GM19240 (cell line): ENCODE measurements around the gene MPV17L2.

Experiments used
- DNase-seq: peaks from one replicate; pipeline ENCODE4 v3.0.0; 2011; ENCODE audit warnings: low spot score; ENCODE audit not compliant: insufficient read length

MPV17L2 gene

DNA sequence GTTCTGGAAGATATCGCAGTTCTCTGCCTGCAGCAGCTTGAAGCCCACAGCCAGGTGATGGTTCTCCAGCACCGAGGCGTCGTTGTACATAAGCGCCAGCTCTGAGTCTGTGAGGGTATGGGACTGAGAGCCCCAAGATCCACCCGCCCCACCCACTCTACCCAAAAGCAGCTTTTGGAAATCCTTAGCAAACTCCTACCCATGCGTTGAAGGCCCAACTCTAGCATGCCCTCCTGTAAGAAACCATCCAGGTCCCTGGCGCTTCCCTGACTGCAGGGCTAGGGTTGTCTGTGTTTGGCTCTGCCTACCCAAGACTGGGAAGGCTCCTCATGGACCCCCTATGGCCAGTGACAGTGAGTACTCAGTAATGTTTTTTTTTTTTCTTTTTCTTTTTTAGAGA, 23.8 kb downstream of the MPV17L2 start:
- no peak for DNase-seq

GRCh38 chr19:18218159-18218558, 25.1 kb downstream of the MPV17L2 start:
- no peak for DNase-seq

- no peak for DNase-seq
Measured at GRCh38 chr19:18218600-18218999, 25.6 kb downstream of the MPV17L2 start.

- DNase-seq = no peak
Measured at GRCh38 chr19:18219911-18220631, 27.1 kb downstream of the MPV17L2 start.

DNA sequence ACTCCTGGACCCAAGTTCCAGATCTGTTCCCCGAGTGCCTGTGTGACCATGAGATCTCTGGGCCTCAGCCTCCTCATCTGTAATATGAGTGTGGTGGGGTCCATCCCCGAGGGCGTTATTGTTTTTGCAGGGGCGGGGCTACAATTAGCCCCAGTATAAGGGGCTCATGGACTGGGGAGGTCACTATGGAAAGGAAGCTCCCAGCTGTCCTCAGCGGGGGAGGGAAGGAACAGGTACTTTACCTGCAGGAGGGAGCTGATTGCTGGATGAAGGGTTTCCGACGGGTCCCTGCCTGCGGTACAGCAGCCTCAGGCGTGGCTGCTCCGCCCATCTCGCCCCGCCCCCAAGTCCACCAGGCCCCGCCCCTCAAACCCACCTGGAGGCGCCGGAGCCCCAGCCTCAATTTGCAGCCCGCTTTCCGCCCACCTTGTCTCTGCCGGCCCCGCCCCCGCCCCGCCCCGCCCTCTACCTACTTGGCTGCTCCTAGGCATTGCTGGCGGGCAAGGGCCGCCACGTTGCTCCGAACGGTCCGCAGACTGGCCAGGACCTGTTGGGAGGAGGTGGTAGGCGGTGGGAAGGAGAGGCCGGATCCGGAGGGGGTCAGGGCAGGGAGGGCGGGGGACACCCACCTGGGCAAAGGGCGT, 27.7 kb downstream of the MPV17L2 start:
- no peak for DNase-seq

- no peak for DNase-seq
Measured at GRCh38 chr19:18221815-18222725, 29.1 kb downstream of the MPV17L2 start.

DNA sequence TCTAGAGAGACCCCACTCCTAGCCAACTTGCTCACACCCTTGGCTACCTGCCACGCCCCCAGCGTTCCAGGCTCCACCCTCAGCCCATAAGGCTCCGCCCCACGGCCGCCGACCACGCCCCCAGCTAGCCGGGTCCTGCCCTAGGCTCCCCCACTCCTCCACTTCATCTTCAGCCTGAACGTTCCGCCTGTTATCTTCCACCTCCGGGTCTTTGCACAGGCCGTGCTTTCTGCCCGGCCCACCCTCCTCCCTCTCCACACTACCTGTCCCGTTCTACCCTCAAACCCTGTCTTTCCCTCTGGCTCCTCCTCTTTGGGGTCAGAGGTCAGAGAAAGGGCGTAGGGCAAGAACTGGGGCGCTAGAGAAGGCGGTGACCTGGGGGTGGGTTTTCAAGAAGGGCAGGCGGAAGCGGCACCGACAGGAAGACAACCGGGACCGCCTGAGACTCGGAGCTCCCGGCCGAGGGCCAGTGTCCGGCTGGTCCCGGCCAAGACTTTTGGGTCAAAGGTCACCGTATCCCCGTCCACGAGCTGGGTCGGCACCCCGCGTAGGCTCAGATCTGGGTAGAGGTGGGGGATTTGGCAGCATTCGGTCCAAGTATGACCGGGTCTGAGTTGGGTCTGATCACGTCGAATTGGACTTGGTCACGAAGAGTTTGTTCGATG, 31.0 kb downstream of the MPV17L2 start:
- DNase-seq = no peak

- peak; percentile 94 for DNase-seq
Measured at GRCh38 chr19:18224525-18225354, 31.7 kb downstream of the MPV17L2 start.

DNA sequence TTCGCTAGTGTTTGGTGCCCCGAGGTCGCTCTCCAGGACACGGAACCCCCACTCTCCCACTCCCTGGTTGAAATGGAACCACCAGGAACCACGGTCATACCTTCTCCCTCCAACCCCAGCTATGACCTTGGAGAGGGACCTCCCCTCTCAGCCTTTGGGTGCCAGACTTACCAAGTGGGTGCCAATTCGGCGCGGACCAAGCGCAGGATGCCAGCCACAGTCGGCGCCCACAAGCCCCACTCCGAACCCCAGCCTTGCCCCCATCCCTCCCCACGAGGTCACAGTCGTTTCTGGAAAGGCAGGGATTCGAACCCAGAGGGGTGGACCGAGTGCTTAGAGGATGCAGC, 32.3 kb downstream of the MPV17L2 start:
- no peak for DNase-seq

DNA sequence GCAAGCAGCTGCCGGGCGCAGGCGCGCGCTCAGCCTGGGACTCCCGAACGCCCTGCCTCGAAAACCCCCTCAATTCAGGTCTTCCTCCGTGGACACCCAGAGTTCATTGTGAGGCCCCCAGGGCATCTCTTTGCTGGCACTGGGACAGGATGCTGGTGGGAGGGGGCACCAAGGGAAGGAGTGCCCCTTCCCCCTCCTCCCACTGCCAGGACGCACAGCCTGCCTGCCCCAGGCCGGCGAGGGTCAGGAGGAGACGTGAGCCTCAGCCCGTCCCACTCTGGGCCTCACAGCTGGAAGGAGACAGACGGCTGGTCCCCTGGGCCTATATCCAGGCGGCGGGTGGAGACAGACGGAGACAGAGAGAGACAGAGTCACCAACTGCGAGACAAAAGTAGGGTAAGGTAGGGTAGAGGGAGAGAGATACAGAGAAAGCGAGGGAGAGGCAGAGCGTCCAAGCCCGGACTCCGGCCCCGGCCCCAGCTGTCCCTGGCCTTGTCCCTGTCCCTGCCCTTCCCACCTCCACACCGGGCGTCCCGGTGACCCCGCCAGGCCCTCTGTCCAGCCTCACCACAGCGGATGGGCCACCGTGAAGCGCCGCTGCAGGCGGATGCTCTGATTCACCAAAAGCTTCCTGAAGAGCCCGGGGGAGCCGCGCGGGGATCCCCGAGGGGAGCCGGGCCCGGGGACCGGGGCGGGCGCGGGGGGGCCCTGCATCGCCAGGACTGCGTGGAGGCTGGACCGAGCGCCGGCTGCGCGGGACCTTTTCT, 32.9 kb downstream of the MPV17L2 start, which contains the start of gene PDE4C:
PDE4C (minus strand) TSS at position 737 of the 767 bp plus-strand sequence; CDS start at position 714, 23 bp downstream.
- DNase-seq = no peak

DNA sequence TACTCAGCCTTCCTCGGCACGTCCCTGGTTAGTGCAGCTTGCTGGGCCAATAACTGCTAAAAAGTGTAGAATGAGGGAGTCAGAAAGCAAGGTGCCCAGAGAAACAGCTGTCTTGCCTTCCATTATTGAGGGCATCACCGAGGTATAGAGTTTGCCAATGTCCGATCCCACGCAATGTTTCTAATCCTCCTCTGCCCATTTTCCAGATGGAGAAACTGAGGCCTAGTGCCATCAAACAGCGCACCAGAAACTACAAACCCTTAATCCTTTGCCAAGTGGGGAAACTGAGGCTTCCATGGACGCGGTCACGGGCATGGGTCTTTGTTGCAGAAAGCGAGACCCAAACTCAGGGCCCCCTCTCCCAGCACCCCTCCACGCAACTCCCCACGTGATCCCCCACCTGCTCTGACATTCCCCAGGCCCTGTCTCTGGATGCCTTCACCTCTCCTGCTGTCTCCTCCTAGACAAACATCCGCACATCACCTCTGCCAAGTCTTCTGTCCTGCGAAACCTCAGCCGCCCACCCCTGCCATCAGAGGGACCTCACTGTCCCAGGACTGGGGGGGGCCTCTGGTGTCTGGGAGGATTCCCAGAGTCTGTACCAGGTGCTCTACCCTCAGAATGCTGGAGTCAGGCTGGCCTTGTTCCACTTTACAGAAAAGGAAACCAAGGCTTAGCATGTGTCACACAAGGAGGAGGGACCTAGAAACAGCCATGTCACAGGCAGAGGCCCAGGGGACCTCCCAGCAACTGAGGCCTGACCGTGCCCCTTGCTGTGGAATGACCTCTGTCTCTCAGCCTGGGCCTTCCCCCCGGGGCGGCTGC, 34.1 kb downstream of the MPV17L2 start:
- no peak for DNase-seq

- DNase-seq = no peak
Measured at GRCh38 chr19:18227781-18228271, 34.8 kb downstream of the MPV17L2 start.

DNA sequence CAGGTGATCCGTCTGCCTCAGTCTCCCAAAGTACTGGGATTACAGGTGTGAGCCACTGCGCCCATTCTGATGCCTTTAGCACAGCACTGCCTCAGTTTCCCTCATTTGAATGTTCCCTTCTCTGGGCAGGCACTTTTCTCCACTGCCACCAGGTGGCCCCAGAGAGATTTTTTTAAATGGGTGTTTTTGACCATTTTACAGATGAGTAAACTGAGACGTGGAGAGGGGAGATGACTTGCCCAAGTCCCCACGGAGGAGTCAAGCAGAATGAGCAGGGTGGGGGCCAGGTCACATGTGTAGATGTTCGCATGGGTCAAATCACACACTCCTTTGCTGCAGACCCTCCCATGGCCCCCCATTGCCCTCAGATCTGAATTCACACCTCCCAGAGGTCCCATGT, 36.5 kb downstream of the MPV17L2 start:
- DNase-seq = no peak

- DNase-seq = no peak
Measured at GRCh38 chr19:18229915-18230314, 36.9 kb downstream of the MPV17L2 start.

DNA sequence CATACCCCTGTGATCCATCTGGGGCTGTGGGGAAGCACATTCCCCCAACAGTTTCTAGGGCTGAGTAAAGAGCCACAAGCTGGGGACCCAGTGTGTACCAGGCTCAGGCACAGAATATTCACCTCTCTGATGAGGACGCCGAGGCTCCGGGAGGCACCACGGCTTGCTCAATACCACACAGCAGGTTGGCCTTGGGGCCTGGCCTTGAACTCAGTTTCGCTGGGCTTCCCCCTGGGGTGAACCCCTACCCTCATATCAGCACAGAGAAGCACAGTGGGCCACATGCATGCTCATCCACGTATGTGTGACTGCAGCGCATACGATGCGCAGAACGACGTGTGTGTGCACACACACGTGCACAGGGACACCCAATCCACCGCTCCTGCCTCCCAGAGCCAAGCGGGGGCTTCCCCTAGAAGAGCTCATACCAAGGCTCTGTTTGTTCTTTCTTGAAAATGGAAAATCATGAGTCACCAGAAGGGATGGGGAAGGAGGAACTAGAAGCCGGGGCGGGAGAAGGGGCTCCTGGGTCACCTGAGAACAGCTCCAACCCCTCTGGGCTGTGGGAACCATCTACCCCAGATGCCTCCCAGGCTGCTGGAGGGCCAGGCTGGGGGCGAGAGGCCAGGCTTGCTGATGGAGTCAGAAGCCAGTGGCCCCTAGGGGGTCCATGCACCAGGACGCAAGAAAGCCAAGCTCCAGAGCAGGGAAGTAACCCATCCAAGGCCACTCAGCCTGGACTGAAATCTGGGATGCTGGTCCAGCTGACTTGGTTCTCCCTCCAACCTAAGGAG, 38.1 kb downstream of the MPV17L2 start:
- DNase-seq = no peak

DNA sequence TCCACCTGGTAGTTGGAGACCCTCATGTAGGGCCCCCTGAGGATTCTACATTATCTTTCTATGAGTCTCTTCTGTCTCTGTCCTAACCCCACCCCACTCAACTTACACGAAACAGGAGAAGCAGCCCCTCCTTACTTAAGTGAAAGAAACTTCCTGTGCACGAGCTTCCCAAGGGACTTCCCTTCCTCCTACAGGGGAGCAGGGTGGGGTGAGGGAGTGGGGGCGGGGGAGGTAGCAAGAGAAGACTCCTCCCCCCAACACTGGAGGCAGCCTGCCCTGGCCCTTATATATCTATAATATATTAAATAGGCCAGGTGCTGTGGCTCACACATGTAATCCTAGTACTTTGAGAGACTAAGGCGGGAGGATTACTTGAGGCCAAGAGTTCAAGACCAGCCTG, 38.8 kb downstream of the MPV17L2 start:
- DNase-seq = no peak

DNA sequence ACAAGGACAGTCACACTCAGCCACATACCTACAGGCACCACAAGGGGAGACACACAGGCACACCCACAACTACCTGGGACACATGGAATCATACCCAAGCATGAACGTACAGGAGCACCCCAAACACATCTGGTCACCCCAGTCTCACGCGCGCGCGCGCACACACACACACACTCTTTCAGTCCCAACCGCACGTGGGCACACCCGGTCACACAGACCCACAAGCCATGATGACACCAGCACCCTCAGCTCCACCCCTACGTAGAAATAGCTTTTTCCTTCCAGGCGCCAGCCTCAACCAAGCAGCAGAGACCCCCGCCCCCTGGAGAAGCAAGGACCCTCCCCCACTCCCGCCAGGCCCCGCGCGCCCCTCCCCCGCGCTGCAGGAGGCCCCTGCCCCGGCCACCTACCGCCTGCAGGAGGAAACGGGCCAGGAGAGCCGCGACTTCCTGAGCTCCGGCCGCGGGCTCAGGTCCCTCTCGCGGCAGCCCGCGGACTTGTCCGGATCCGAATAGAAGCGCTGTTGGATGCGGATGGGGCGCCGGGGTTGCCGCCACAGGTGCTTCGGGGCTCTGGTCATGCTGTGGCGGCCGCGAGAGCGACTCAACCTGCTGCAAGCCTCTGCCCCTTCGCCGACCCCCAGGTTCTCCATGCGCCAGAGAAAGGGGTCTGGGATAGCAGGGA, 39.7 kb downstream of the MPV17L2 start:
- no peak for DNase-seq
